GM06990 (cell line): Measurements from ENCODE around the gene ADARB2.

Experiments used
- DNase-seq: peaks from one replicate; pipeline ENCODE4 v3.0.0-alpha.2; 2011; ENCODE audit not compliant: insufficient read length; ENCODE audit errors: extremely low read depth
- H3K27me3 ChIP-seq: replicated peaks from 2 replicates; pipeline ENCODE4 v1.6.0; 2011; ENCODE audit warnings: low read length; ENCODE audit not compliant: control insufficient read depth, insufficient read depth
- H3K36me3 ChIP-seq: 2 replicates; pipeline ENCODE4 v1.5.1; 2011; ENCODE audit warnings: low read length; ENCODE audit not compliant: control insufficient read depth, insufficient read depth
- H3K4me3 ChIP-seq: replicated peaks from 2 replicates; pipeline ENCODE4 v1.5.1; 2011; ENCODE audit warnings: low read depth, mild to moderate bottlenecking, control low read depth, low read length
- TF ChIP-seq, protein P1 (sequence below): IDR thresholded peaks from 2 replicates; pipeline ENCODE4 v1.5.1; 2011; ENCODE audit warnings: low read length, control low read depth, mild to moderate bottlenecking, inconsistent platforms; ENCODE audit not compliant: insufficient read depth, poor library complexity, severe bottlenecking

Gene ADARB2

DNA sequence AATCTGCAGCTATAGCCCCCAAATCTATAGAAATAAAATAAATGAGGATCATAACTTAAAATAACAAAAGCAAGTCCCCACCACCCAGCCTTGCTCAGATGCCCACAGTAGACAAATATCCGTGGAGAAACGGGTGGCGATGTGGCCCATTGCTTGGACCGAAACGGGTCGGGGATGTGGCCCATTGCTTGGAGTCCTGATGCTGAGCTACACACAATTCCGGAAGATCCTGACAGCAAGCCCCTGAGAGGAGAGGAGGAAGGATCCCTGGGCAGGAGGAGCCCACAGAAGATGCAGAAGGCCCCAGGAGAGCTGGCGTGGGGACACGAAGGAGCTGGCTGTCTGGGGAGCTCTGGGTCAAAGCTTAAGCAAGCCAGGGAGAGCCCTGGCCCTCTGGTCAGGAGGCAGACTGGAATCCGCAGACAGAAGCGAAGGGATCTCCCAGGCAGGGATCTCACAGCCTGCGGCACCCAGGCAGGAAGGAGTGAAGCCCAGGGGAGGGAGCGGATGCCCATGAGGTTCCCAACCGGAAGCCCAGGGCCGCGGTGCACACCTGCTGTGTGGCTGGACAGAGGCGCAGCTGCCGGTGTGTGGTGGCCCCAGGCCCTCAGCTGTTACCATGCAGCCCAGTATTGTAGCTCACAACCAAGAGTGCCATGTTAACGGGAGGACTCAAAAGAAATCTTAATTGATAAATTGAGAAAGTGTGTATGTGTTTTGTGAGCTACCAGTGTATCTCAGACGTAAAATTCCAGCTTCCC lies 138.8 kb downstream of the ADARB2 start:
- TF ChIP-seq, protein P1, sequence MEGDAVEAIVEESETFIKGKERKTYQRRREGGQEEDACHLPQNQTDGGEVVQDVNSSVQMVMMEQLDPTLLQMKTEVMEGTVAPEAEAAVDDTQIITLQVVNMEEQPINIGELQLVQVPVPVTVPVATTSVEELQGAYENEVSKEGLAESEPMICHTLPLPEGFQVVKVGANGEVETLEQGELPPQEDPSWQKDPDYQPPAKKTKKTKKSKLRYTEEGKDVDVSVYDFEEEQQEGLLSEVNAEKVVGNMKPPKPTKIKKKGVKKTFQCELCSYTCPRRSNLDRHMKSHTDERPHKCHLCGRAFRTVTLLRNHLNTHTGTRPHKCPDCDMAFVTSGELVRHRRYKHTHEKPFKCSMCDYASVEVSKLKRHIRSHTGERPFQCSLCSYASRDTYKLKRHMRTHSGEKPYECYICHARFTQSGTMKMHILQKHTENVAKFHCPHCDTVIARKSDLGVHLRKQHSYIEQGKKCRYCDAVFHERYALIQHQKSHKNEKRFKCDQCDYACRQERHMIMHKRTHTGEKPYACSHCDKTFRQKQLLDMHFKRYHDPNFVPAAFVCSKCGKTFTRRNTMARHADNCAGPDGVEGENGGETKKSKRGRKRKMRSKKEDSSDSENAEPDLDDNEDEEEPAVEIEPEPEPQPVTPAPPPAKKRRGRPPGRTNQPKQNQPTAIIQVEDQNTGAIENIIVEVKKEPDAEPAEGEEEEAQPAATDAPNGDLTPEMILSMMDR, result no peak
- no peak overlapping the region for H3K4me3 ChIP-seq
- DNase-seq, result no peak
- H3K27me3 ChIP-seq, result no peaks in the 10 kb centered on the region
- H3K36me3 ChIP-seq, result no peaks in the 10 kb centered on the region; the same call in 1 of the 2 replicates

DNA sequence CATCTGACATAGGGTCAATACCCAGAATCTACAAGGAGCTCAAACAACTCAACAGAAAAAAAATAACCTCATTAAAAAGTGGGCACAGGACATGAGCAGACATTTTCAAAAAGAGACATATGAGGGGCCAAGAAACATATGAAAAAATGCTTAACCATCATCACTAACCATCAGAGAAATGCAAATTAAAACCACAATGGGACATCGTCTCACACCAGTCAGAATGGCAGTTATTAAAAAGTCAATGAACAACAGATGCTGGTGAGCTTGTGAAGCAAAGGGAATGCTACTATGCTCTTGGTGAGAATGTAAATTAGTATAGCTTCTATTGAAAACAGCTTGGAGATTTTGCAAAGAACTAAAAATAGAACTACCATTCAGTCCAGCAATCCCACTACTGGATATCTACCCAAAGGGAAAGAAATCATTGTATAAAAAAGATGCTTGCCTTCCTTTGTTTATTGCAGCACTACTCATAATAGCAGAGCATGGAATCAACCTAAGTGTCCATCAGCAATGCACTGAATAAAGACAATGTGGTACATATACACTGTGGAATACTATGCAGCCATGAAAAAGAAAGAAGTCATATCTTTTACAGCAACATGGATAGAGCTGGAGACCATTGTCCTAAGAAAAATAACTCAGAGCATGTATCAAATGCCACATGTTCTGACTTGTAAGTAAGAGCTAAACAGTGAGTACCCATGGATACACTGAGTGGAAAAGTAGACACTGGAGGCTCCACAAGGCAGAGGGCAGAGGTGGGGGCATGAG lies 139.8 kb downstream of the ADARB2 start:
- TF ChIP-seq, protein P1, result no peak
- Histone ChIP-seq H3K36me3 (no peaks in the 10 kb centered on the region; the same call in 1 of the 2 replicates), H3K27me3 (no peaks in the 10 kb centered on the region), H3K4me3 (no peak overlapping the region)
- DNase-seq, result no peak

DNA sequence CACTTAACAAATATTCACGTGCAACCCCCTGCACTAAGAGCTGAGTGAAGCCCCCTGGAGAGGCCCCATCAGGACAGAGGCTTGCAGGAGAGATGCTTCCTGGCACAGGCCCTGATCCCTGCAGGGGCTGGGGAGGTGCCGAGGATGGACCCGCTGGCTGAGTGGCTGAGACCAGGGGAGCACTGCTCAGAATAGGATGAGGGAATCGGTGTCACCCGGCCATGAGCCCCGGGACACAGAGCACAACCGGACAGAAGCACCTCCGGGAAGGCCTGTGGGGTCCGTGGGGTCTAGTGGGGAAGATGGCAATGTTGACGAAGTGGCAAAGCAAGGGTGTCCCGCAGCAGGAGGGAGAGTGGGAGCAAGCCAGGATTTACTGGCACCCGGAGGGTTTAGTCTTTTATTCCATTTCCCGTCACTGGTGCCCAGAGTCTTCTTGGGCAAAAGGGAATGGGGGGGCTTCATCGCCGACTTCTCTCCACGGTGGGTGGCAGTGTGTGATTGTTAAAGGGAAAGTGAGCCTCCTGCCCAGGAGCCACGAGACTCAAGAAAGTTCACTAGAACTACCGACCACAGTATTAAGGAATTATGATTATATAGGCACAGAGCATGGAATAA lies 140.7 kb downstream of the ADARB2 start:
- Histone ChIP-seq H3K4me3 (no peak overlapping the region), H3K27me3 (no peaks in the 10 kb centered on the region), H3K36me3 (no peaks in the 10 kb centered on the region; the same call in 1 of the 2 replicates)
- TF ChIP-seq, protein P1, result no peak
- no peak for DNase-seq

DNA sequence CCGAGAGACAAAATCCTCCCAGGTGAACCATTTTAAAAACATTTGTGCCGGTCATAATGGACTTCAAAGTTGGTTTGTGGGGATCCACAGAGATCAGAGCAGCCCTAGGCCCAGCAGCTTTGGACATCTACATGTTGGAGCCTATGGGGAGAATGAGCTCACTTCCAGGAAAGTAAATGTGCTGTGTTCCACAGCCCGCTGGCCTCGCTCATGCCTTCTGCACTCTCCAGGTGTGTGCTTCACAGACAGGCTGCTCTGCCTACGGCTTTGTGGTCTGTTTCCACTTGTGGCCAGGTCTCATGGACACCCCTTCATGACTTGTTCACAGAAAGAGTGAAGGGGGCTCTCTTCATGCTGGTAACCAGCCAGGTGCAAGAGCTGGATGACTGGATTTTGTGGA lies 141.6 kb downstream of the ADARB2 start:
- H3K27me3 ChIP-seq, result no peaks in the 10 kb centered on the region
- TF ChIP-seq, protein P1, result no peak
- no peak overlapping the region for H3K4me3 ChIP-seq
- DNase-seq, result no peak
- no peaks in the 10 kb centered on the region; the same call in 1 of the 2 replicates for H3K36me3 ChIP-seq

DNA sequence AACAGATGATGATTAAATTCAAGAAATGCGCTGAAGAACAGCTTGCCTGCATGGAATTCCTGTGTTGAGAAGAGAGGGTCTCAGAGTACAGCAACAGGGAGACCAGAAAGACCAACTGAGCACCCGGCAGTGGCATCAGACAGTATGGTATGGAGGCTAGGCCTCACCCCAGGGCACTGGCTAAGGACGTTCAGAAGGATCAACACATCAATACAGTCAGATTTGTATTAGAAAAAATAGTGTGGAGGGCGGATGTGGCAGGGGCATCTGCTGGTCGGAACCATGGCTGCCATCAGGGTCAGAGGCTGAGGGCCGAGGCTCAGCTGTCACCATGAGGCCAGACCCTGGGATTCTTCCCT lies 142.1 kb downstream of the ADARB2 start:
- no peaks in the 10 kb centered on the region for H3K27me3 ChIP-seq

More for the DNA sequence above, 142.1 kb downstream of the ADARB2 start:
- no peak for DNase-seq
- Histone ChIP-seq H3K36me3 (no peaks in the 10 kb centered on the region; the same call in 1 of the 2 replicates), H3K4me3 (no peak overlapping the region)
- TF ChIP-seq, protein P1, result no peak
